Heart left ventricle (tissue), 16 donors: Measurements from ENCODE around the gene ARL14EP. TPM values are rescaled to one million over a fixed set of nuclear protein-coding genes. Genes with fewer than 3 reads are reported as not detected.
A peak's percentile ranks its signal among the peaks of the same experiment; 100 is the strongest.

Source experiments
- ATAC-seq, 4 donors: fragments of 200-7000 bp; cut with Tn5 transposase; one replicate each; pipeline ENCODE4 v1.9.1; 2020 to 2022; ENCODE audit warnings: moderate library complexity in 4 of 4, mild to moderate bottlenecking in 3 of 4, moderate number of reproducible peaks in 1 of 4
- DNase-seq, 5 donors: peaks; one replicate each; pipeline ENCODE4 v3.0.0-alpha.2; 2020
- H3K27ac ChIP-seq, 12 donors: fragments of 200-600 bp; sonication (generic) in 4 of 12; one replicate each; pipeline versions ENCODE4 v1.5.0 to v1.8.0; 2016 to 2022; ENCODE audit warnings: mild to moderate bottlenecking in 2 of 12
- H3K27me3 ChIP-seq, 9 donors: fragments of 200-600 bp; sonication (generic) in 2 of 9; one replicate each; pipeline versions ENCODE4 v1.5.1 to v1.8.0; 2016 to 2022; ENCODE audit warnings: mild to moderate bottlenecking in 3 of 9
- H3K36me3 ChIP-seq, 9 donors: fragments of 200-600 bp; sonication (generic) in 2 of 9; one replicate each; pipeline versions ENCODE4 v1.5.0 to v1.8.0; 2018 to 2022; ENCODE audit warnings: mild to moderate bottlenecking in 2 of 9
- H3K4me1 ChIP-seq, 12 donors: fragments of 200-600 bp; sonication (generic) in 4 of 12; one replicate each; pipeline versions ENCODE4 v1.5.0 to v1.8.0; 2016 to 2022; ENCODE audit warnings: mild to moderate bottlenecking in 3 of 12
- H3K4me3 ChIP-seq, 12 donors: fragments of 200-600 bp; sonication (generic) in 4 of 12; one replicate each; pipeline versions ENCODE4 v1.5.0 to v1.8.0; 2017 to 2022; ENCODE audit warnings: mild to moderate bottlenecking in 9 of 12, moderate library complexity in 4 of 12
- H3K9me3 ChIP-seq, 12 donors: fragments of 200-600 bp; sonication (generic) in 4 of 12; one replicate each; pipeline versions ENCODE4 v1.5.0 to v1.8.0; 2016 to 2022; ENCODE audit warnings: mild to moderate bottlenecking in 1 of 12
- CTCF ChIP-seq, 12 donors: fragments of 200-600 bp; sonication (generic) in 4 of 12; IDR thresholded peaks; one replicate each; pipeline versions ENCODE4 v1.5.0 to v1.8.0; 2018 to 2022; ENCODE audit warnings: antibody characterized with exemption in 12 of 12, mild to moderate bottlenecking in 5 of 12
- POLR2A ChIP-seq, 2 donors: fragments of 450-650 bp; IDR thresholded peaks; one replicate each; pipeline ENCODE4 v1.6.1; 2017; ENCODE audit warnings: antibody characterized with exemption in 2 of 2, mild to moderate bottlenecking in 2 of 2, moderate library complexity in 2 of 2
- WGBS, 4 donors: extraction: QIAGEN DNeasy Blood & Tissue Kit in 2 of 4; methylation state at CpG; one replicate each; pipeline versions ENCODE4 v1.1.5 to v1.1.7; 2013 to 2018; 5-methylcytosine and 5-hydroxymethylcytosine counted together
- intact Hi-C, 10 donors: fragments of 100-400 bp; cut with DNase I; formaldehyde crosslinking; loops; one replicate each; pipeline versions ENCODE4 v1.11.1 to v1.14.2; 2022
- polyA plus RNA-seq, 2 donors: library from polyadenylated mRNA; stranded (reverse); fragments of 200-250 nt; gene quantifications; one replicate each; pipeline ENCODE4 v1.2.3, GENCODE V29; 2013
- total RNA-seq, 9 donors: library from RNA; depleted of rRNA in 2 of 9; stranded (reverse); fragments of >200 nt in 2 of 9; fragmentation: NEBNext Ultra II Directional in 3 of 9; extraction: Animal tissue kit (Norgen Biotek cat#: 25700) in 3 of 9; gene quantifications; one replicate each; pipeline versions ENCODE4 v1.1.0 to v1.2.4, GENCODE V29; 2016 to 2023
- donor health status: ischemic (EF 13 %, LVEDD 7.1; RV severe dilation, severe dysfunction).
- donor health status: healthy with polysubstance abuse.
- donor health status: DM: no; HTN: yes; CAD: no.
- donor health status: DM: no; HTN: no; CAD: no.
- donor health status: ischemic (EF 25% LVEDD 6.9; RV normal size, moderate dysfunction).
- donor health status: ischemic (EF 25% LVEDD 5.7; RV mildly dilated, moderate dysfunction).
- donor health status: healthy.
- donor health status: DM: yes; HTN: yes; CAD: no.
- donor health status: ischemic (EF 35%, LVEDD 5.7; RV mildly dilated, moderate dysfunction).
- donor health status: nonischemic (EF 11% LVEDD 7.7; RV severe dilation, severe dysfunction).
- donor health status: DM: yes; HTN: yes; CAD: no.
- donor health status: PGD.
- donor health status: ischemic (EF 29% LVEDD 5.4; RV normal size, mild dysfunction).
- donor health status: nonischemic (EF 23%, LVEDD 6.1; RV moderate dilation, normal function).

The ARL14EP gene
- total and polyA plus RNA-seq, 11 donors, result 13.1 to 43.8 (median 30.1) TPM

- DNase-seq, result no peak
- intact Hi-C loops, result loop anchor here in 9 of 10 donors (5.0 to 10.0 kb wide), 6 partner anchors 120 to 882 kb away; no protein-coding TSS in a partner anchor
- H3K27me3 ChIP-seq, result peaks cover 0 to 7% (median 0%) of the 10 kb centered on the region in 9 donors
- no peaks in the 10 kb centered on the region for H3K4me1 ChIP-seq
- no peak overlapping the region for H3K4me3 ChIP-seq
- TF ChIP-seq POLR2A (IDR thresholded peaks at IDR 0.05) (no peak), CTCF (IDR thresholded peaks at IDR 0.05) (peak; percentile 8 to 52 (median 33))
- peaks cover 0 to 9% (median 2%) of the 10 kb centered on the region in 12 donors for H3K9me3 ChIP-seq
- no peak for ATAC-seq
- H3K36me3 ChIP-seq, result no peaks in the 10 kb centered on the region
- no peak overlapping the region for H3K27ac ChIP-seq
Measured at GRCh38 chr11:30314625-30315024, 8.3 kb upstream of the ARL14EP start.

GRCh38 chr11:30316237-30316636 lies 6.7 kb upstream of the ARL14EP start:
- Histone ChIP-seq H3K27ac (no peak overlapping the region), H3K4me3 (no peak overlapping the region), H3K9me3 (peaks cover 0 to 5% (median under 1%) of the 10 kb centered on the region in 12 donors), H3K27me3 (peaks cover 0 to 10% (median 0%) of the 10 kb centered on the region in 9 donors), H3K36me3 (no peaks in the 10 kb centered on the region), H3K4me1 (no peaks in the 10 kb centered on the region)
- DNase-seq, result no peak
- intact Hi-C loops, result loop anchor here in 9 of 10 donors (5.0 to 10.0 kb wide), 5 partner anchors 121 to 884 kb away; no protein-coding TSS in a partner anchor
- TF ChIP-seq POLR2A (IDR thresholded peaks at IDR 0.05), result no peak
- no peak for TF ChIP-seq CTCF (IDR thresholded peaks at IDR 0.05)
- ATAC-seq, result no peak
- WGBS, 4 donors, result 62 to 77% (median 70%) methylated on average over 1 of the region's 1 CpG

GRCh38 chr11:30317030-30317429 lies 5.9 kb upstream of the ARL14EP start:
- intact Hi-C loops, result loop anchor here in 9 of 10 donors (5.0 to 10.0 kb wide), 5 partner anchors 122 to 885 kb away; no protein-coding TSS in a partner anchor
- peaks cover 0 to under 1% (median 0%) of the 10 kb centered on the region in 12 donors for H3K4me1 ChIP-seq
- DNase-seq (no peak), ATAC-seq (no peak)
- no peaks in the 10 kb centered on the region for H3K36me3 ChIP-seq
- no peak overlapping the region for H3K4me3 ChIP-seq
- no peaks in the 10 kb centered on the region for H3K9me3 ChIP-seq
- peaks cover 0 to 10% (median 0%) of the 10 kb centered on the region in 9 donors for H3K27me3 ChIP-seq
- 41 to 53% (median 50%) methylated on average over 2 of the region's 2 CpGs for WGBS, 4 donors
- TF ChIP-seq POLR2A (IDR thresholded peaks at IDR 0.05) (no peak), CTCF (IDR thresholded peaks at IDR 0.05) (no peak)
- H3K27ac ChIP-seq, result no peak overlapping the region

GRCh38 chr11:30321321-30321720 lies 1.6 kb upstream of the ARL14EP start:
- no peak for TF ChIP-seq POLR2A (IDR thresholded peaks at IDR 0.05)
- TF ChIP-seq CTCF (IDR thresholded peaks at IDR 0.05), result no peak

More at GRCh38 chr11:30321321-30321720, 1.6 kb upstream of the ARL14EP start:
- Histone ChIP-seq H3K4me3 (no peak overlapping the region), H3K27ac (no peak overlapping the region), H3K27me3 (peaks cover 0 to 10% (median 0%) of the 10 kb centered on the region in 9 donors), H3K4me1 (peaks cover 0 to 35% (median 24%) of the 10 kb centered on the region in 12 donors), H3K36me3 (no peaks in the 10 kb centered on the region), H3K9me3 (no peaks in the 10 kb centered on the region)
- DNase-seq (no peak), ATAC-seq (no peak)
- intact Hi-C loops, result loop anchor here in 5 of 10 donors (5.0 to 10.0 kb wide), 4 partner anchors 187 to 887 kb away; no protein-coding TSS in a partner anchor
- WGBS, 4 donors, result 91 to 98% (median 95%) methylated on average over 4 of the region's 4 CpGs
